Loucy (cell line): ENCODE results near the gene DIDO1.
"Not testable (repeated sequence)": the region's sequence is repeated elsewhere in the genome, so short reads cannot be mapped to it uniquely, and the experiment has no call there.

Source experiments
- H2AFZ ChIP-seq: fragments of 200-600 bp; sonication (generic); 2 replicates; pipeline ENCODE4 v1.6.0; 2016; ENCODE audit warnings: antibody characterized with exemption, mild to moderate bottlenecking, low read length, moderate library complexity
- H3F3A ChIP-seq: fragments of 200-600 bp; 2 replicates; pipeline ENCODE4 v1.6.0; 2016; ENCODE audit warnings: antibody characterized with exemption, low read depth, mild to moderate bottlenecking
- H3K27me3 ChIP-seq: fragments of 200-600 bp; sonication (generic); 2 replicates; pipeline ENCODE4 v1.6.1; 2014; ENCODE audit warnings: low read length, mild to moderate bottlenecking; ENCODE audit not compliant: insufficient read depth, poor library complexity, severe bottlenecking
- H3K36me3 ChIP-seq: fragments of 200-600 bp; sonication (generic); 2 replicates; pipeline ENCODE4 v1.6.1; 2016; ENCODE audit warnings: low read length; ENCODE audit not compliant: insufficient read depth
- H3K4me1 ChIP-seq: fragments of 200-600 bp; sonication (generic); 2 replicates; pipeline ENCODE4 v1.5.1; 2014; ENCODE audit warnings: low read length, mild to moderate bottlenecking; ENCODE audit not compliant: insufficient read depth, poor library complexity, severe bottlenecking
- H3K4me2 ChIP-seq: fragments of 200-600 bp; sonication (generic); 2 replicates; pipeline ENCODE4 v1.6.0; 2014; ENCODE audit warnings: antibody characterized with exemption, low read length, low read depth, mild to moderate bottlenecking; ENCODE audit not compliant: poor library complexity, severe bottlenecking
- H3K4me3 ChIP-seq: fragments of 200-600 bp; sonication (generic); 2 replicates; pipeline ENCODE4 v1.5.1; 2014; ENCODE audit warnings: low read length, mild to moderate bottlenecking, mixed read lengths; ENCODE audit not compliant: poor library complexity, severe bottlenecking
- H3K79me2 ChIP-seq: fragments of 200-600 bp; sonication (generic); 2 replicates; pipeline ENCODE4 v1.6.1; 2014; ENCODE audit warnings: low read length; ENCODE audit not compliant: insufficient read depth
- H3K9ac ChIP-seq: fragments of 200-600 bp; sonication (generic); 2 replicates; pipeline ENCODE4 v1.6.0; 2014; ENCODE audit warnings: mild to moderate bottlenecking, low read depth, low read length, moderate library complexity; ENCODE audit not compliant: poor library complexity, severe bottlenecking
- H3K9me2 ChIP-seq: fragments of 200-600 bp; sonication (generic); replicated peaks from 2 replicates; pipeline ENCODE4 v1.6.1; 2016; ENCODE audit warnings: low read depth, low read length, mixed read lengths
- H3K9me3 ChIP-seq: fragments of 200-600 bp; sonication (generic); 2 replicates; pipeline ENCODE4 v1.6.1; 2014; ENCODE audit warnings: mild to moderate bottlenecking, antibody characterized with exemption, low read length, low read depth; ENCODE audit not compliant: insufficient read depth
- H4K20me1 ChIP-seq: fragments of 200-600 bp; sonication (generic); 2 replicates; pipeline ENCODE4 v1.6.0; 2014; ENCODE audit warnings: antibody characterized with exemption, low read length, mild to moderate bottlenecking; ENCODE audit not compliant: insufficient read depth, poor library complexity, severe bottlenecking
- CTCF ChIP-seq: fragments of 200-600 bp; sonication (generic); conservative IDR thresholded peaks from 2 replicates; pipeline ENCODE4 v1.5.1; 2014; ENCODE audit warnings: mild to moderate bottlenecking, antibody characterized with exemption, low read length
- EZH2phosphoT487 ChIP-seq: fragments of 200-600 bp; IDR thresholded peaks from 2 replicates; pipeline ENCODE4 v1.6.1; 2018; ENCODE audit warnings: antibody characterized with exemption, mild to moderate bottlenecking, moderate library complexity, borderline replicate concordance

DIDO1 gene

GRCh38 chr20:62855120-62855519 is 71.2 kb downstream of the DIDO1 start:
- Histone ChIP-seq H3K36me3 (peaks cover 13% of the 10 kb centered on the region; the same call in 1 of the 2 replicates), H3K9me2 (no peaks in the 10 kb centered on the region), H2AFZ (no peak overlapping the region), H3K9ac (no peak overlapping the region), H3F3A (no peaks in the 10 kb centered on the region), H3K9me3 (no peaks in the 10 kb centered on the region), H3K4me2 (no peak overlapping the region), H3K27me3 (no peaks in the 10 kb centered on the region), H3K79me2 (peaks cover 61% of the 10 kb centered on the region), H4K20me1 (peaks cover 3% of the 10 kb centered on the region), H3K4me3 (no peak overlapping the region), H3K4me1 (peaks cover 24% of the 10 kb centered on the region)
- no peak for TF ChIP-seq EZH2phosphoT487
- no peak for TF ChIP-seq CTCF

- H4K20me1 ChIP-seq, result no peaks in the 10 kb centered on the region
- no peak overlapping the region for H3K4me2 ChIP-seq
- H3K4me1 ChIP-seq, result peaks cover 18% of the 10 kb centered on the region
- H3K27me3 ChIP-seq, result no peaks in the 10 kb centered on the region
- H2AFZ ChIP-seq, result no peak overlapping the region
- H3F3A ChIP-seq, result no peaks in the 10 kb centered on the region
- peaks cover 13% of the 10 kb centered on the region; the same call in 1 of the 2 replicates for H3K36me3 ChIP-seq
- no peak overlapping the region for H3K4me3 ChIP-seq
- H3K9me2 ChIP-seq, result no peaks in the 10 kb centered on the region
- H3K79me2 ChIP-seq, result peaks cover 51% of the 10 kb centered on the region
- no peak for TF ChIP-seq EZH2phosphoT487
- TF ChIP-seq CTCF, result no peak
- H3K9ac ChIP-seq, result no peak overlapping the region
- H3K9me3 ChIP-seq, result no peaks in the 10 kb centered on the region
These were observed 72.2 kb downstream of the DIDO1 start for GRCh38 chr20:62854121-62854520.

- H4K20me1 ChIP-seq, H3F3A ChIP-seq, H3K9me2 ChIP-seq, H3K4me2 ChIP-seq, H3K9ac ChIP-seq, H3K9me3 ChIP-seq, H2AFZ ChIP-seq, H3K27me3 ChIP-seq, H3K4me3 ChIP-seq: not testable (repeated sequence)
- peaks cover 42% of the 10 kb centered on the region; the same call in 1 of the 2 replicates for H3K79me2 ChIP-seq
- H3K4me1 ChIP-seq, result peaks cover 14% of the 10 kb centered on the region
- H3K36me3 ChIP-seq, result peaks cover 13% of the 10 kb centered on the region; the same call in 1 of the 2 replicates
These were observed 73.0 kb downstream of the DIDO1 start for GRCh38 chr20:62853304-62853703.

- no peak overlapping the region for H3K9ac ChIP-seq
- no peak overlapping the region for H3K4me2 ChIP-seq
- peaks cover 14% of the 10 kb centered on the region for H3K4me1 ChIP-seq
- peaks cover 13% of the 10 kb centered on the region; the same call in 1 of the 2 replicates for H3K36me3 ChIP-seq
- H3F3A ChIP-seq, result no peaks in the 10 kb centered on the region
- peaks cover 39% of the 10 kb centered on the region; the same call in 1 of the 2 replicates for H3K79me2 ChIP-seq
- H3K9me3 ChIP-seq, result no peaks in the 10 kb centered on the region
- H3K9me2 ChIP-seq, result no peaks in the 10 kb centered on the region
- no peak overlapping the region for H3K4me3 ChIP-seq
- H2AFZ ChIP-seq, result no peak overlapping the region
- H3K27me3 ChIP-seq, result no peaks in the 10 kb centered on the region
- no peaks in the 10 kb centered on the region for H4K20me1 ChIP-seq
- TF ChIP-seq EZH2phosphoT487, result no peak
- no peak for TF ChIP-seq CTCF
These were observed 73.5 kb downstream of the DIDO1 start for GRCh38 chr20:62852841-62853240.
